Prostate gland (tissue), 2 donors: ENCODE data around the gene TDRD1.

ENCODE experiments used
- POLR2A ChIP-seq: fragments of 450-650 bp; IDR thresholded peaks from one replicate; pipeline ENCODE4 v1.6.1; 2016; ENCODE audit warnings: antibody characterized with exemption, mild to moderate bottlenecking
- POLR2AphosphoS5 ChIP-seq: sonication (generic); formaldehyde crosslinking; IDR thresholded peaks from one replicate; pipeline ENCODE4 v1.6.1; 2017; ENCODE audit warnings: antibody characterized with exemption
- TF ChIP-seq, protein P1 (sequence below), 4 experiments: fragments of 200-600 bp in 2 of 4; fragments of 450-650 bp in 2 of 4; sonication (generic) in 2 of 4; IDR thresholded peaks; 1 replicate in 3 of 4; 2 replicates in 1 of 4; pipeline ENCODE4 v1.5.1; 2016 to 2019; ENCODE audit warnings: antibody characterized with exemption in 4 of 4, mild to moderate bottlenecking in 2 of 4, moderate library complexity in 2 of 4

DNA sequence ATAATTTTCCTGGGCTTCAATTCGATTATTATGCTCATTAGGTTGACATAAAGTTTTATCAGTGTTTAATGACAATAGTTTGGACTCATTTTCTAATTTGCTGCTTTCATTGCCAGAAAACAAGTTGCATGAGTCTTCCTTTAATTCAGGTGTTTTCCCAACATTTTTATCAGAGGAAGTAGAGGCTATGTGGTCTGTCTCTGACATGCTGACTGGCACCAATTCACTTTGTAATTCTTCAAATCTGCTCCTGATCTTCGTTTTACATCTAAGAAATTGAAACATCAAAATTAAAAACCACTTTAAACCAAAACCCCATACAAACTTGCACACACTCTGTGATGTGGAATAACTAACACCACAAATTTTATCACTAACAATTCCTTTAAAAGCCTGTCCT is 16.1 kb upstream of the TDRD1 start:
- TF ChIP-seq POLR2AphosphoS5 (no peak), POLR2A (no peak)
- TF ChIP-seq, protein P1, sequence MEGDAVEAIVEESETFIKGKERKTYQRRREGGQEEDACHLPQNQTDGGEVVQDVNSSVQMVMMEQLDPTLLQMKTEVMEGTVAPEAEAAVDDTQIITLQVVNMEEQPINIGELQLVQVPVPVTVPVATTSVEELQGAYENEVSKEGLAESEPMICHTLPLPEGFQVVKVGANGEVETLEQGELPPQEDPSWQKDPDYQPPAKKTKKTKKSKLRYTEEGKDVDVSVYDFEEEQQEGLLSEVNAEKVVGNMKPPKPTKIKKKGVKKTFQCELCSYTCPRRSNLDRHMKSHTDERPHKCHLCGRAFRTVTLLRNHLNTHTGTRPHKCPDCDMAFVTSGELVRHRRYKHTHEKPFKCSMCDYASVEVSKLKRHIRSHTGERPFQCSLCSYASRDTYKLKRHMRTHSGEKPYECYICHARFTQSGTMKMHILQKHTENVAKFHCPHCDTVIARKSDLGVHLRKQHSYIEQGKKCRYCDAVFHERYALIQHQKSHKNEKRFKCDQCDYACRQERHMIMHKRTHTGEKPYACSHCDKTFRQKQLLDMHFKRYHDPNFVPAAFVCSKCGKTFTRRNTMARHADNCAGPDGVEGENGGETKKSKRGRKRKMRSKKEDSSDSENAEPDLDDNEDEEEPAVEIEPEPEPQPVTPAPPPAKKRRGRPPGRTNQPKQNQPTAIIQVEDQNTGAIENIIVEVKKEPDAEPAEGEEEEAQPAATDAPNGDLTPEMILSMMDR (IDR thresholded peaks at IDR 0.05), result no peak
